Activated effector memory CD4-positive, alpha-beta T cell treated with anti-CD3 and anti-CD28 coated beads, Interleukin-2, amount 50 U/mL, for 16 hours (primary cell): ENCODE measurements around the gene TSC22D4.
"Not testable (repeated sequence)": the region's sequence is repeated elsewhere in the genome, so short reads cannot be mapped to it uniquely, and the experiment has no call there.

Experiments
- DNase-seq: peaks from one replicate; pipeline ENCODE4 v3.0.0-alpha.2; 2020

The TSC22D4 gene

DNA sequence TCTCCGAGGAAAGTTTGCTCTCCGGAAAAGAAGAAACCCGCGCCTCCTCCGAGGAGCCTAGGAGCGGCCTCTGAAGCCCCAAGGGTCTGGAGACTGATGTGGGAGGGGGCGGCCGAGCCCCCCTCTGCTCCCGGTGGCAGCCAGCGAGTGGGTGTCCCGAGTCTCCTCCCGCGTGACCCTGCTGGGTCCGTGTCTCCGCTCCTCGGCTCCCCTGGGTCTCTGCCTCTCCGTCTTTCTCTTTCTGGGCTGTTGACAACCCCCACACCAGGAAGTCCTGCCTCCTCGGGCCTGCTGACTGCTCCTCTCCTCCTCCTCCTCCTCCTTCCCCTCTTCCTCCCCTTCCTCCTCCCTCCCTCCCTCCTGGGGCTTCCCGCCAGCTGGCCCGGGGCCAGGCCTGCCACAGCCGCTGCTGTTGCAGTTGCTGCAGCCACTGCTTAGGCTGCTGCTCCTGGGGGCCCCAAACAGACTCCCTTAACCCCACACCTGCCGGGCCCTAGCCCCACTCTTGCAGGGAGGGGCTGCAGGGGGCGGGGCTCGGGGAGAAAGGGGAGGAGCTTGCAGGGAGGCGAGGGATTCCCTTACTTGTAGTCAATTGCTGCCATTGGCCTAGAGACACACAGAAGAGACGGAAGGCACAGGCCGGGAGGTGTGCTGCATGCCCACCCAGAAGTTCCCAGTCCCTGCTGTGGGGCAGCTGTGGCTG is at the start of gene TSC22D4:
Gene TSC22D4, minus strand, starts transcription at position 257 of the 703 bp plus-strand sequence. CDS start 1,176 bp downstream, outside the sequence.
- peak; percentile 96 for DNase-seq

DNA sequence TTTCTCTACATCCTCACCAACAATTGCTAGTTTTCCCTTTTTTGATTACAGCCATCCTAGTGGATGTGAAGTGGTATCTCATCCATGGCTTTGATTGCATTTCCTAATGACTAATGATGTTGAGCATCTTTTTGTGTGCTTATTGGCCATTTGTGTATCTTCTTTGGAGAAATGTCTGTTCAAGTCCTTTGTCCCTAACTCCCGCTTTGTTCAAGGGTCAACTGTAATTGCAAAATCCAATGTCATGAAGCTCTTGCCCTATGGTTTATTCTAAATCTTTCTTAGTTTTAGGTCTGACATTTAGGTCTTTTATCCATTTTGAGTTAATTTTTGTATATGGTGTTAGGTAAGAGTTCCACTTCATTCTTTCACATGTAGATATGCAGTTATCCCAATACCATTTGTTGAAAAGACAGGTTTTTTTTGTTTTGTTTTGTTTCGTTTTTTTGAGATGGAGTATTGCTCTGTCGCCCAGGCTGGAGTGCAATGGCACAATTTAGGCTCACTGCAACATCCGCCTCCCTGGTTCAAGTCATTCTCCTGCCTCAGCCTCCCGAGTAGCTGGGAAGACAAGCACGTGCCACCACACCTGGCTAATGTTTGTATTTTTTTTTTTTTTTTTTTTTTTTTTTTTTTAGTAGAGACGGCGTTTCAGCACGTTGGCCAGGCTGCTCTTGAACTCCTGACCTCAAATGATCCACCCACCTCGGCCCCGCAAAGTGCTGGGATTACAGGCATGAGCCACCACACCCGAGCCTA is 49.3 kb upstream of the TSC22D4 start:
- DNase-seq = not testable (repeated sequence)

GRCh38 chr7:100523192-100523591 is 44.2 kb upstream of the TSC22D4 start:
- DNase-seq = not testable (repeated sequence)

- not testable (repeated sequence) for DNase-seq
These were observed 43.0 kb upstream of the TSC22D4 start for GRCh38 chr7:100521909-100522593.

GRCh38 chr7:100521076-100521475 is 42.1 kb upstream of the TSC22D4 start:
- DNase-seq = no peak

DNA sequence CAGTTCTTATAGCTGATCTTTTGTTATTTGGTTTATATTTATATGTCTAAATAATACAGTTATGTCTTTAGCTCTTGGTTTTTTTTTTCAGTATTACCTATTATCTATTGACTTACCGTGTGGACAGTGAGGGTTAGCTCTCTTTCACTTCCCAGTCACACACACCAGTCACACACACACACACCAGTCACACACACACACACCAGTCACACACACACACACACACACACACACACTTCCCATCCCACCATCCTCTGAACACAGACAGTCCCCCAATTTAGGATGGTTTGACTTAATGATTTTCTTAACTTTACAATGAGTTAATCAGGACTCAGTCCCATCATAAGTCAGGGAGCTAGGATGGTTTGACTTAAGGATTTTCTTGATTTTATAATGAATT is 41.1 kb upstream of the TSC22D4 start:
- DNase-seq = no peak

GRCh38 chr7:100519580-100519979 is 40.6 kb upstream of the TSC22D4 start:
- DNase-seq = no peak

- no peak for DNase-seq
These were observed 38.3 kb upstream of the TSC22D4 start for GRCh38 chr7:100517305-100517704.

GRCh38 chr7:100516135-100516812 is 37.3 kb upstream of the TSC22D4 start:
- peak; percentile 76 for DNase-seq

DNA sequence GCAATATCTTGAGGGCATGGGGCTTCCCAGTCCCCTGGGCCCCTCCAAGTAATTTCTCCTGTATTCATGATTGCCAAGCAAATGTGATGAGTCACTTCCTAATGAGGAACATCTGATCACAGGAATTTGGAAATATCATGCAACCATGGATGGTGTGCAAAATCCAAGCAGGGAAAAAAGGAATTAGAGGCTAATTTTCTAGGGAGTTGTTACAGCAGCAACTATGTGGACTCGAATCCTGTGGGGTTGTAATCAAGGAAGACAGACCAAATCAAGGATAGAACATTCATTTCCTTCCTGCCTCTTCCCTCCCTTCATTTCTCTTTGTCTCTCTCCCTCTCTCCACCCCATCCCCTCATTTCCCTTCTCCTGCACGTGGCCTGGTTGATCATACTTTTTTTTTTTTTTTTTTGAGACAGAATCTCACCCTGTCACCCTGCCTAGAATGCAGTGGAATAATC is 36.1 kb upstream of the TSC22D4 start:
- DNase-seq = no peak

GRCh38 chr7:100513212-100513810 is 34.3 kb upstream of the TSC22D4 start:
- no peak for DNase-seq

DNA sequence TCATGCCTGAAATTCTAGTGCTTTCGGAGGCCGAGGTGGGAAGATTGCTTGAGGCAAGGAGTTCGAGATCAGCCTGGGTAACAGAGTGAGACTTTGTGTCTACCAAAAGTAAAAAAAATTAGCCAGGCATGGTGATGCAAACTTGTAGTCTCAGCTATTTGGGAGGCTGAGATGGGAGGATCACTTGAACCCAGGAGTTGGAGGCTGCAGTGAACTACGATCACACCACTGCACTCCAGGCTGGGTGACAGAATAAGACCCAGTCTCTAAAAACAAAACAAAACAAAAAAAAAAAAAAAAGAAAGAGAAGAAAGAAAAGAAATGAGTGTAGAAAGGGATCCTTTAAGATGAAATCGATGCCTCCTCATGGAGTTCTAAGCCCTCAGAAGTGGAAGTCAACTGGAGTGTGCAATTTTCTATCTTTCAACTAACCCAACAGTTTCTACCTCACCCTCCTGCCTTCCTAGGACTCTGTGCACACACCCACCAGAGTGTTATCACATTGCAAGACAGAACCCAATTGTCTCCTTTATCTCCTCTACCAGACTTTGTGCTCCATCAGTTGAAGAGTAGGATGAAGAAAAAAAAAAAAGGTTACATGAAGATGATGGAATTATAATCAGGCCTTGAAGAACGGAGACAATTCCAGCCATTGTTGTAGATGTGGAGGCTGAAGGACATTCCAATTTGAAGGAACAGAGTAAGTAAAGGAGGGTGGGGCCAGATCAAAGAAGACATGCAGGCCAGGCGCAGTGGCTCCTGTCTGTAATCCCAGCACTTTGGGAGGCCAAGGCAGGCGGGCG is 31.6 kb upstream of the TSC22D4 start:
- DNase-seq = no peak

DNA sequence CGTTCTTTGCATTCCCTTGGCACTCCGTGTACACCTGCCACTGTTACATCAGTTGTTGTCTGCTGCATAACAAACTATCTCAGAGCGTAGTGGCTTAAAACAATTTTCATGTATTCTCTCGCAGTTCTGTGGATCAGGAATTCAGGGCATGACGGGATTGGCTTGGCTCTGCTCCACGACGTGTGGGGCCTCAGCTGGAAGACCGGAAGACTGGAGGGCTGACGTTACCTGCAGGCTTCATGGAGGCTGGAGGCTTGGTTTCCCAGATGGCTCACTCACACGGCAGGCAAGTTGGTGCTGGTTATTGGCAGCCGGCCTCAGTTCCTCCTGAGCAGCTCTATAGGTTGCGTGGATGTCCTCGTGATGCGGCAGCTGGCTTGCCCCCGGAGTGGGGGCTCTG is 30.2 kb upstream of the TSC22D4 start:
- no peak for DNase-seq

GRCh38 chr7:100506356-100506923 is 27.4 kb upstream of the TSC22D4 start:
- no peak for DNase-seq

DNA sequence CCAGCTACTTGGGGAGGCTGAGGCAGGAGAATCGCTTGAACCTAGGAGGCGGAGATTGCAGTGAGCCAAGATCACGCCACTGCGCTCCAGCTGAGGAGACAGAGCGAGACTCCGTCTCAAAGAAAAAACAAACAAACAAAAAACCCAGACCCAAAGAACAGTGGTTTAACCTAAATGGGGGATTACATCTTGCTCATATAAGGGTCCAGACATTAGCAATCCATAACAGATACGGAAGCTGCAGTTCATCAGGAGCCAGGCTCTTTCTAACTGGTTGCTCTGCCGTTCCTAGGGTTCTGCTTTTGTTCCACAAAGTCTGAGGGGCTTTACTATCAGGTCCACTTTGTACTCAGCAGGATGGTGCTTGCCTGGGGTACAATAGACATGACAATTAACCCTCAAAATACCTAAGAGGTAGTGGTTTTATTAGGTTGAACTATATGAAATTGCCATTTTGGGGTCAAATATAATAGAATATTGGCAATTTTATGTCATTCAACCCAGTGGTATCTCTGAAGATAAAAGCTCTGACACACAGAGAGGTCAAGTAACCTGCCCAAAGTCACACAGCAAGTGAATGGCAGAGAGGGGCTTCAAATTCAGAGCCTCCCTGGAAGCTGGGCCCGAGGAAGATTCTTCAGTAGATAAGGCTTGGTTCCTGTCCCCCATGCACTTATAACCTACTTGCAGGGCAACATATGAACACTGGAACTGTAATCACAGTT is 26.0 kb upstream of the TSC22D4 start:
- DNase-seq = no peak

DNA sequence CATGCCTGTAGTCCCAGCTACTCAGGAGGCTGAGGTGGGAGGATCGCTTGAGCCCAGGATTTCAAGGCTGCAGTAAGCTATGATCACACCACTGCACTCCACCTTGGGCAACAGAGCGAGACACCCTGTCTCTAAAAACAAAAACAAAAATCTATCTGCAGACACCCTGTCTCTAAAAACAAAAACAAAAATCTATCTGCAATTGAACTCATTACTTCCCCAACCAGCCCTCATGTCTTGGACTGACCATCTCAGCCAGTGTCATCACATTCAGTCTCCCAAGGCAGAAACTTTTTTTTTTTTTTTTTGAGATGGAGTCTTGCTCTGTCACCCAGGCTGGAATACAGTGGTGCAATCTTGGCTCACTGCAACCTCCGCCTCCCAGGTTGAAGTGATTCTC is 25.0 kb upstream of the TSC22D4 start:
- DNase-seq = not testable (repeated sequence)

DNA sequence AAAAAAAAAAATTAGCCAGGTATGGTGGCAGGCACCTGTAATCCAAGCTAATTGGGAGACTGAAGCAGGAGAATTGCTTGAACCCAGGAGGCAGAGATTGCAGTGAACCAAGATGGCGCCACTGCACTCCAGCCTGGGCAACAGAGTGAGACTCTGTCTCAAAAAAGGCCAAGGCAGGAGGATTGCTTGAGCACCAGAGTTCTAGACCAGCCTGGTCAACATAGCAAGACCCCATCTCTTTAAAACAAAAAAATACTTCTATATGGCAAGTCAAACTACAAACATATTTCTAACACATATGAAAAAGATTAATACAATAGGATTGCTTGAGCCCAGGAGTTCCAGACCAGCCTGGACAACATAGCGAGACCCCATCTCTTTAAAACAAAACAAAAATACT is 21.7 kb upstream of the TSC22D4 start:
- DNase-seq = not testable (repeated sequence)

DNA sequence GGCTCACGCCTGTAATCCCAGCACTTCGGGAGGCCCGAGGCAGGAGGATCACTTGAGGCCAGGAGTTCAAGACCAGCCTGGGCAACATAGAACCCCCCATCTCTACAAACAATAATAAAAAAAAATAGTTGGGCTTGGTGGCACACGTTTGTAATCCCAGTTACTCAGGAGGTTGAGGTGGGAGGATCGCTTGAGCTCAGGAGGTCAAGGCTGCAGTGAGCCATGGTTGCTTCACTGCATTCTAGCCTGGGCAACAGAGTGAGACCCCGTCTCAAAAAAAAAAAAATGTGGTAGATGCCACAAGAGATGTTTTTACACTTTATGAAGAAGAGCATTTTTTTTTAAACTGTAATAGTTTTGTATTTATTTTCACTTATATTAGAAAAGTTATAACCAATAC is 17.5 kb upstream of the TSC22D4 start:
- DNase-seq = no peak

- peak; percentile 84 for DNase-seq
These were observed 14.7 kb upstream of the TSC22D4 start for GRCh38 chr7:100493476-100494264.
